Activated CD4-positive, alpha-beta T cell treated with anti-CD3 and anti-CD28 coated beads, Interleukin-2, amount 10 ng/mL, durations not matched to agents 7 days and 5 days (primary cell): ENCODE results near the gene PLA2G12A. TPM values are rescaled to one million over a fixed set of nuclear protein-coding genes. Genes with fewer than 3 reads are reported as not detected.

Experiments used
- CTCF ChIA-PET: fragments of 350-600 bp; sonication (Branson Sonifier 250); formaldehyde crosslinking; loops from one replicate; lab custom pipeline; 2021; ENCODE audit warnings: antibody characterized with exemption; lab: Charles Lee
- POLR2A ChIA-PET: fragments of 350-600 bp; sonication (Branson Sonifier 250); formaldehyde crosslinking; loops from one replicate; lab custom pipeline; 2021; ENCODE audit warnings: antibody characterized with exemption; lab: Charles Lee
- DNase-seq: peaks from one replicate; pipeline ENCODE4 v3.0.0-alpha.2; 2020
- H3K27ac Mint-ChIP-seq: one replicate; pipeline ENCODE4 v1.8.0; 2021; ENCODE audit warnings: mild to moderate bottlenecking, moderate library complexity, mixed read lengths
- H3K27me3 Mint-ChIP-seq: one replicate; pipeline ENCODE4 v1.8.0; 2021; ENCODE audit warnings: mixed read lengths
- H3K36me3 Mint-ChIP-seq: one replicate; pipeline ENCODE4 v1.8.0; 2021; ENCODE audit warnings: low read depth, mixed read lengths
- H3K4me1 Mint-ChIP-seq: one replicate; pipeline ENCODE4 v1.8.0; 2021; ENCODE audit warnings: mixed read lengths
- H3K4me3 Mint-ChIP-seq: one replicate; pipeline ENCODE4 v1.8.0; 2021; ENCODE audit warnings: mild to moderate bottlenecking, moderate library complexity, mixed read lengths
- H3K9me3 Mint-ChIP-seq: one replicate; pipeline ENCODE4 v1.8.0; 2021; ENCODE audit warnings: mixed read lengths
- total RNA-seq, 2 experiments: library from RNA; stranded (reverse); gene quantifications; one replicate each; pipeline ENCODE4 v1.2.3, GENCODE V29; 2021

Gene PLA2G12A
- total RNA-seq, 2 experiments from 2014 or later = 18.7 TPM

DNA sequence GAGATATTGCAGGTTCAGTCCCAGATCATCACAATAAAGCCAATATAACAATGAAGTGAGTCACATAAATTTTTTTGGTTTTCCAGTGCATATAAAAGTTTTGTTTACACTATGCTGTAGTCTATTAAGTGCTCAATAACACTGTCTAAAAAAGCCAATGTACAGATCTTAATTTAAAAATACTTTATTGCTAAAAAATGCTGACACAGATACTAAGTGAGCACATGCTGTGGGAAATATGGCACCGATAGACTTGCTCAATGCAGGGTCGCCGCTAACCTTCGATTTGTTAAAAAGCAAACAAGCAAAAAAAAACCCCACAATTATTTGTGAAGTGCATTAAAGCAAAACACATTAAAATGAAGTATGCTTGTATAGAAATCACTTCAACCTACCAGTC, 10.3 kb downstream of the PLA2G12A start:
- Mint-ChIP-seq H3K27me3 (no peaks in the 10 kb centered on the region), H3K9me3 (peaks cover 4% of the 10 kb centered on the region), H3K4me1 (peaks cover 9% of the 10 kb centered on the region), H3K27ac (no peak overlapping the region), H3K4me3 (no peak overlapping the region), H3K36me3 (peaks cover 26% of the 10 kb centered on the region)
- DNase-seq = no peak
- CTCF ChIA-PET = no interaction called here
- POLR2A ChIA-PET = no interaction called here

DNA sequence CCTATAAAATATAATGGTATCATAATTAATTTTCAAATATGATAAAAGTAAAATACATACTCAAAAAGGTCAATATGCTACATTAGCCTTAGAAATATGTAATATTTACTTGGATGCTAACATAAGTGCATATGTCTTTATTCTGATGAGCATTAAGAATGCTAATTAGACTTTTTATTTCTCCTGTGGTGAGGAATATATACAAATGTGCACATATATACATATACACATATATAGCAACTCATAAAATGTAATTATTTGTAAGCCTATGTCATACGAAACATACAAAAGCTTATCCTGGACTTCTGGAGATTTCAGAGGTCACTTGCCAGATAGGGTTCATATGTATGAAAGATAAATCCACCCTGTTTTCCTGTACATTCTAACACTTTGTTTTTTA, 11.1 kb downstream of the PLA2G12A start:
- no peaks in the 10 kb centered on the region for H3K27me3 Mint-ChIP-seq
- H3K9me3 Mint-ChIP-seq = peaks cover 4% of the 10 kb centered on the region
- no peak overlapping the region for H3K4me3 Mint-ChIP-seq
- peaks cover 29% of the 10 kb centered on the region for H3K36me3 Mint-ChIP-seq
- H3K4me1 Mint-ChIP-seq = peaks cover 9% of the 10 kb centered on the region
- DNase-seq = no peak
- POLR2A ChIA-PET = no interaction called here
- CTCF ChIA-PET = no interaction called here
- no peak overlapping the region for H3K27ac Mint-ChIP-seq

- Mint-ChIP-seq H3K4me3 (no peak overlapping the region), H3K4me1 (peaks cover 9% of the 10 kb centered on the region), H3K27me3 (no peaks in the 10 kb centered on the region), H3K36me3 (peaks cover 31% of the 10 kb centered on the region), H3K27ac (no peak overlapping the region), H3K9me3 (no peaks in the 10 kb centered on the region)
- ChIA-PET CTCF (no interaction called here), POLR2A (no interaction called here)
- no peak for DNase-seq
These were observed 16.4 kb downstream of the PLA2G12A start for GRCh38 chr4:109713500-109713899.

GRCh38 chr4:109708990-109709389, 20.9 kb downstream of the PLA2G12A start:
- H3K36me3 Mint-ChIP-seq = peaks cover 10% of the 10 kb centered on the region
- H3K4me1 Mint-ChIP-seq = peaks cover 4% of the 10 kb centered on the region
- no peaks in the 10 kb centered on the region for H3K27me3 Mint-ChIP-seq
- H3K27ac Mint-ChIP-seq = no peak overlapping the region
- ChIA-PET CTCF (interaction anchor here (0.6 kb wide), 2 partner anchors 12 to 20 kb away, joined by 3 read pairs; no protein-coding TSS in a partner anchor), POLR2A (no interaction called here)
- H3K4me3 Mint-ChIP-seq = no peak overlapping the region
- H3K9me3 Mint-ChIP-seq = no peaks in the 10 kb centered on the region
- no peak for DNase-seq

GRCh38 chr4:109708435-109708834, 21.4 kb downstream of the PLA2G12A start:
- ChIA-PET POLR2A (no interaction called here), CTCF (interaction anchor here (0.6 kb wide), 1 partner anchor 20 kb away, joined by 3 read pairs; no protein-coding TSS in a partner anchor)
- Mint-ChIP-seq H3K27me3 (no peaks in the 10 kb centered on the region), H3K9me3 (no peaks in the 10 kb centered on the region), H3K4me1 (peaks cover 8% of the 10 kb centered on the region), H3K36me3 (peaks cover 10% of the 10 kb centered on the region), H3K4me3 (no peak overlapping the region), H3K27ac (no peak overlapping the region)
- DNase-seq = no peak

DNA sequence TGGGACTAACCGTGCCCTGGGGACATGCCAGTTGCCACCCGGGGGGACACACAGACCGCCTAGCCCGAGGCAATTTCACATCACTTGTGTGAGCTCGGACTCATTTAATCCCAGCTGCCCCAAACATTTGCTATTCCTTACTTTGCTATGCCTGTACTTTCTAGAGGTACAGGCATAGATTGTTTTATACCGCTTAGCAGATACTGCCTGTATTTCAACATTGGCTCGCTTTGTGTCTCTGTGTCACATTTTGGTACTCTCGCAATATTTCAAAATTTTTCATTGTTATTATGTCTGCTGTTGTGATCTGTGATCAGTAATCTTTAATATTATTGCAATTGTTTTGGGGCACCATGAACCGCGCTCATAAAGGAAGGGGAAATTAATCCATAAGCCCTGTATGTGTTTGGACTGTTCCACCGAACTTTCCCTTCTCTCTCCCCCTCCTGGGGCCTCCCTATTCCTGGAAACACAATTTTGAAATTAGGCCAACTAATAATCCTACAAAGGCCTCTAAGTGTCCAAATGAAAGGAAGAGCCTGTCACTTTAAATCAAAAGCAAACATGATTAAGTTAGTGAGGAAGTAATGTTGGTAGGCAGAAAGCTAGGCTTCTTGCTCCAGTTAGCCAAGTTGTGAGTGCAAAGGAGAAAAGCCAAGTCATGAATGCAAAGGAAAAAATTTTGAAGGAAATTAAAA, 26.1 kb downstream of the PLA2G12A start:
- peaks cover 25% of the 10 kb centered on the region for H3K36me3 Mint-ChIP-seq
- H3K27ac Mint-ChIP-seq = peak overlapping the region; percentile 90
- ChIA-PET POLR2A (no interaction called here), CTCF (interaction anchor here (0.7 to 1.9 kb wide), 9 partner anchors 10 to 284 kb away, joined by 3 to 6 read pairs (median 4); partner anchors contain the start of gene SEC24B)
- no peaks in the 10 kb centered on the region for H3K9me3 Mint-ChIP-seq
- DNase-seq = no peak
- H3K4me1 Mint-ChIP-seq = peaks cover 34% of the 10 kb centered on the region
- H3K4me3 Mint-ChIP-seq = peak overlapping the region; percentile 93
- no peaks in the 10 kb centered on the region for H3K27me3 Mint-ChIP-seq

DNA sequence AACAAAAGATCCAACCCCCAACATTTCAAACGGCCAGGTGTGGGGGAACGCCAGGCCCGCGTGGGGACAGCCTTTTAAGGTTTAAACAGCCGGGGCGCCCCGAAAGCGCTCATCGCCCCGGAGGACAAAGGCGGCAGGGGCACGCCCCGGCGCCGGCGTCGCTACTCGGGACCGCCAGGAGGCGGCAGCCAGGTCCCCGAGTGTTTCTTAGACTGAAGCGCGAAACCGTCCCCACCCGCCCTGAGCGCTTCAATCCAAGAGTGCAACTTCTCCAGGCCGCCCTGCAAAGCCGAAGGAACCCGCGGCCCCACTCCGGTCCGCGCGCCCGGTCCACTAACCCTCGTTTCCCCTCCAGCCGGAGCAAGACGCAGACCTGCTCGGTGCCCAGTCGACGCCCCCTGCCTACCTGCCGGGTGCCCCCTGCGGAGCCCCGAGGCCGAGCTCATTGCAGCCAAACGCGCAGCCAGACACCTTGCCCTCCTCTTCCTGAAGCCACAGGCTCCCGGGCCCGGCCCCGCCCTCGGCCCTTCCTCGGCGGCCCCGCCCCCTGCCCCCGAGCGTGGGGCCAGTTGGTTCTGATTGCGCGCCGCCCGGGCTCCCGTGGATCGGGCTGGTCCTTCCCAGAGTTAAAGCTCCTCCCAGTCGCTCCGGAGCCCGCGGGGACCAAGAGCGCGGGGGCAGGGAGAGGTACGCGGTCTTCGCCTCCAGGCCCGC, 26.8 kb downstream of the PLA2G12A start, which contains the start of gene CASP6:
CASP6 (minus strand) TSS at position 496 of the 714 bp plus-strand sequence; CDS start at position 446, 50 bp downstream.
- Mint-ChIP-seq H3K9me3 (no peaks in the 10 kb centered on the region), H3K36me3 (peaks cover 24% of the 10 kb centered on the region), H3K27me3 (no peaks in the 10 kb centered on the region), H3K4me3 (peak within 1 kb of the TSS; percentile 93), H3K27ac (peak within 1 kb of the TSS; percentile 90), H3K4me1 (peaks cover 41% of the 10 kb centered on the region)
- CTCF ChIA-PET = interaction anchor here (0.8 to 1.9 kb wide), 10 partner anchors 10 to 283 kb away, joined by 3 to 6 read pairs (median 4); partner anchors contain the start of genes PLA2G12A and SEC24B
- POLR2A ChIA-PET = interaction anchor here (0.7 kb wide), 1 partner anchor 501 kb away, joined by 3 read pairs; no protein-coding TSS in a partner anchor
- peak; percentile 82 for DNase-seq

- Mint-ChIP-seq H3K4me3 (peak overlapping the region; percentile 93), H3K27me3 (no peaks in the 10 kb centered on the region), H3K4me1 (peaks cover 47% of the 10 kb centered on the region), H3K27ac (peak overlapping the region; percentile 90), H3K36me3 (peaks cover 34% of the 10 kb centered on the region), H3K9me3 (no peaks in the 10 kb centered on the region)
- POLR2A ChIA-PET = interaction anchor here (0.6 to 0.7 kb wide), 3 partner anchors 53 to 502 kb away, joined by 3 to 5 read pairs (median 3); no protein-coding TSS in a partner anchor
- no peak for DNase-seq
- CTCF ChIA-PET = interaction anchor here (0.7 to 1.9 kb wide), 14 partner anchors 8 to 268 kb away, joined by 3 to 6 read pairs (median 3); partner anchors contain the start of genes PLA2G12A and SEC24B
These were observed 28.1 kb downstream of the PLA2G12A start for GRCh38 chr4:109701566-109702410.

- Mint-ChIP-seq H3K27ac (no peak overlapping the region), H3K27me3 (no peaks in the 10 kb centered on the region), H3K4me1 (peaks cover 50% of the 10 kb centered on the region), H3K36me3 (peaks cover 42% of the 10 kb centered on the region), H3K9me3 (no peaks in the 10 kb centered on the region), H3K4me3 (no peak overlapping the region)
- no peak for DNase-seq
- ChIA-PET CTCF (interaction anchor here (0.7 to 1.6 kb wide), 4 partner anchors 22 to 148 kb away, joined by 3 to 6 read pairs (median 3); no protein-coding TSS in a partner anchor), POLR2A (interaction anchor here (0.6 kb wide), 1 partner anchor 11 kb away, joined by 6 read pairs; no protein-coding TSS in a partner anchor)
These were observed 30.2 kb downstream of the PLA2G12A start for GRCh38 chr4:109699553-109700225.

GRCh38 chr4:109698656-109699055, 31.2 kb downstream of the PLA2G12A start:
- Mint-ChIP-seq H3K36me3 (peaks cover 51% of the 10 kb centered on the region), H3K4me3 (no peak overlapping the region), H3K9me3 (no peaks in the 10 kb centered on the region), H3K4me1 (peaks cover 45% of the 10 kb centered on the region), H3K27ac (no peak overlapping the region), H3K27me3 (no peaks in the 10 kb centered on the region)
- ChIA-PET CTCF (interaction anchor here (1.6 kb wide), 1 partner anchor 32 kb away, joined by 3 read pairs; the partner anchor contains the start of gene PLA2G12A), POLR2A (no interaction called here)
- DNase-seq = no peak

- no peaks in the 10 kb centered on the region for H3K27me3 Mint-ChIP-seq
- H3K36me3 Mint-ChIP-seq = peaks cover 75% of the 10 kb centered on the region
- ChIA-PET CTCF (interaction anchor here (1.0 to 1.2 kb wide), 2 partner anchors 12 to 32 kb away, joined by 3 to 4 read pairs; partner anchors contain the start of gene CASP6), POLR2A (no interaction called here)
- peak overlapping the region; percentile 9 for H3K4me3 Mint-ChIP-seq
- no peak for DNase-seq
- H3K9me3 Mint-ChIP-seq = no peaks in the 10 kb centered on the region
- H3K27ac Mint-ChIP-seq = peak overlapping the region; percentile 83
- peaks cover 37% of the 10 kb centered on the region for H3K4me1 Mint-ChIP-seq
These were observed 38.4 kb downstream of the PLA2G12A start for GRCh38 chr4:109691411-109691920.
